ENCODE data around the gene PLEKHD1.
"Not testable (repeated sequence)": the region's sequence is repeated elsewhere in the genome, so short reads cannot be mapped to it uniquely, and the experiment has no call there.

Gene PLEKHD1

DNA sequence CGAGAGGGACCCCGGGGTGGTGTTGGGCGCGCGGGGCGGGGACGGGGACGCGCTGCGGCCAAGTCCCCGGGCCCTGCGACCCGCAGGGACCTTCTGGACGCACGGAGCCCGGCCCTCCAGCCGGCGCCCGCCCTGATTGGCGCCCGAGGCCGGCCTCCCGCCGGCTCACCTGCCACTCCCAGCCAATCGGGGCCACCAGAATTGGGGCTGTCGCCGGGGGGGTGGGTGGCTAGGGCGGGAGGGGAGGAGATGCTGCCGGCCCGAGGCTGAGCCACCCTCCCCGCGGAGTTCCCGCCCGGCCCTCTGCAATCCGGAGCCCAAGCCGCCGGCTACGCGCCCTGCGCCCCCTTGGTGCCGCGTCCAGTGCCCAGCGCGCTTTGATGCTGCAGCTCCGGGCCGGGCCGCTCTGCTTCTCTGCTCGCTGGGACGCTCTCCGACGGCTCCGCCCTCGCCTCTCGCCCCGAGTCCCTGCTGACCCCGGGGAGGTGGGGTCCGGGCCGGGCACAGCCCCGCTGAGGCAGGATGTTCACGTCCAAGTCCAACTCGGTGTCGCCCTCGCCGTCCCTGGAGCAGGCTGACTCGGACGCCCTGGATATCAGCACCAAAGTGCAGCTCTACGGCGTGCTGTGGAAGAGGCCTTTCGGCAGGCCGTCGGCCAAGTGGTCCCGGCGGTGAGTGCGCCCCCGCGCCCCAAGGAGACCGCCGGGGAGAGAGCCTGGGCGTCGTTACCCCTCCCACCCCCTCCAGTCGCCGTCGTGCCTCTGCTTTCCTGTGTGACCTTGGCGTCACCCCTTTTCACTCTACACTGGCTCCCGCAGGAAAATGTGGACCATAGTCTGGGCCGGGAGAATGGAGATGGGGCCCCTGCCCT, at the start of gene PLEKHD1:
Gene PLEKHD1, plus strand, starts transcription at position 285 of the 871 bp plus-strand sequence. Its CDS starts 238 bp downstream, at position 523.
- DNase-seq: peak; percentile 26

DNA sequence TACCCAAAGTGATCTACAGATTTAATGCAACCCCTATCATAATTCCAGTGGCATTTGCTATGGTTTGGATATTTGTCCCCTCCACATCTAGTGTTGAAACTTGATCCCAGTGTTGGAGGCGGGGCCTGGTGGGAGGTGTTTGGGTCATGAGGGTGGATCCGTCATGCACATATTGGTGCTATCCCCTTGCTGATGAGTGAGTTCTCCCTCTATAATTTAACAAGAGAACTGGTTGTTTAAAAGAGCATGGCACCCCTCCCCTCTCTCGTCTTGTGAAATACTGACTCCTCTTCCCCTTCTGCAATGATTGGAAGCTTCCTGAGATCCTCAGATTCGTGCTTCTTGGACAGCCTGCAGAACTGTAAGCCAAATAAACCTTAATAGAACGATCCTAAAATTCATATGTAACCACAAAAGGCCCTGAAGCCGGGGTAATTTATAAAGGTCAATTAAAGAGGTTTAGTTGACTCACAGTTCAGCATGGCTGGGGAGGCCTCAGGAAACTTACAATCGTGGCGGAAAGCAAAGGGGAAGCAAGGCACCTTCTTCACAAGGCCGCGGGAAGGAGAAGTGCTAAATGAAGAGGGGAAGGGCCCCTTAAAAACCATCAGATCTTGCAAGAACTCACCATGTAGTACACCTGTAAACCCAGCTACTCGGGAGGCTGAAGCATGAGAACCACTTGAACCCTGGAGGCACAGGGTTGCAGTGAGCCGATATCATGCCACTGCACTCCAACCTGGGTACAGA, 44.8 kb upstream of the PLEKHD1 start:
- no peak for DNase-seq

DNA sequence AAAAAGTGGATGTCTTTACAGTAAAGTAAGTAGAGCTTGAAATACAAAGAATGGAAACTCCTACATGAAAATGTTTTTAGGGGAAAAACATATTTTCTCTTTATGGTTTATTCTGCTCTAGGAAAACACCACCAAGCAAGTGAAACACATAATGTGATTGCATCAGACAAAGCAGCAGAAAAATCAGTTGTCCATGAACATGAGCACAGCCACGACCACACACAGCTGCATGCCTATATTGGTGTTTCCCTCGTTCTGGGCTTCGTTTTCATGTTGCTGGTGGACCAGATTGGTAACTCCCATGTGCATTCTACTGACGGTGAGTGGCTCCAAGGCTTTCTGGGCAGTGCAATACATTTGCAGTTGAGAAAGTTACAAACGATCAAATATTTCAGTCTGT, 42.6 kb upstream of the PLEKHD1 start:
- no peak for DNase-seq

DNA sequence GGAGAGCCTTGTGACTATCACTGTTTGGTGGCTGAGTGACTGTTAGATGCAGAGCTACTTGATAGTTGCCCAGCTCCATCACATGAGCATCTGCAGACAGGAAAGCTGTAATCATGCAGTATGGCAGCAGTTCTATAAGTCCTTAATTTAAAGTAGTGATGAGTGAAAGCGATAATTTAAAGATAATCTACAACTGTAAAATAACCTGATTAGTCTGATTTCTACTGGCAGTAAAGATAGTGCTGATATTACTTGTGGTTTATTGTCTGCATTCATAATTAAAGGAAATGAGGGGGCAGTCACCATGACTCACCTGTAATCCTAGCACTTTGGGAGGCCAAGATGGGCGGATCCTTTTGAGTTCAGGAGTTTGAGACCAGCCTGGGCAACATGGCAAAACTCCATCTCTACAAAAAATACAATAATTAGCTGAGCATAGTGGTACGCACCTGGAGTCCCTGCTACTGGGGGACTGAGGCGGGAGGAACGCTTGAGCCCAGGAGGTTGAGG, 41.2 kb upstream of the PLEKHD1 start:
- no peak for DNase-seq

DNA sequence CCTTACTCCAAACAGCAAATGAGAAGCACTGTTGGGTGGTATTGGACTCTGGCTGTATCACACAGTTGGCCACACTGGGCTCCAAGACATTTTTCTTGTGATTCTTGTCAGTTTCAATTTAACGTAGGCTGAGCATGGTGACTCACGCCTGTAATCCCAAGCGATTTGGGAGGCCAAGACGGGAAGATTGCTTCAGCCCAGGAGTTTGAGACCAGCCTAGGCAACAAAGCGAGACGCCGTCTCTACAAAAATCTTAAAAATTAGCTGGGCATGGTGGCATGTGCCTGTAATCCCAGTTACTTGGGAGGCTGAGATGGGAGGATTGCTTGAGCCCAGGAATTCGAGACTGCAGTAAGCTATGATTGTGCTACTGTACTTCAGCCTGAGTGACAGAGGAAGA, 35.3 kb upstream of the PLEKHD1 start:
- DNase-seq: no peak

GRCh38 chr14:69451941-69452340, 32.6 kb upstream of the PLEKHD1 start:
- no peak for DNase-seq

- DNase-seq: no peak
Observed at GRCh38 chr14:69458350-69458749, 26.2 kb upstream of the PLEKHD1 start.

DNA sequence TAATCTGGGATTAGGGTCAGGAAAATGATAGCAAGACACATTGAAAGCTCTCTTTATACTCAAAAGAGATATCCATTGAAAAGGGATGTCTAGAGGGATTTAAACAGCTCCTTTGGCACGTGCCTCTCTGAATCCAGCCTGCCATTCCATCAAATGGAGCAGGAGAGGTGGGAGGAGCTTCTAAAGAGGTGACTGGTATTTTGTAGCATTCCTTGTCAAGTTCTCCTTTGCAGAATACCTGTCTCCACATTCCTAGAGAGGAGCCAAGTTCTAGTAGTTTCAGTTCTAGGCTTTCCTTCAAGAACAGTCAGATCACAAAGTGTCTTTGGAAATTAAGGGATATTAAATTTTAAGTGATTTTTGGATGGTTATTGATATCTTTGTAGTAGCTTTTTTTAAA, 25.4 kb upstream of the PLEKHD1 start:
- DNase-seq: no peak

DNA sequence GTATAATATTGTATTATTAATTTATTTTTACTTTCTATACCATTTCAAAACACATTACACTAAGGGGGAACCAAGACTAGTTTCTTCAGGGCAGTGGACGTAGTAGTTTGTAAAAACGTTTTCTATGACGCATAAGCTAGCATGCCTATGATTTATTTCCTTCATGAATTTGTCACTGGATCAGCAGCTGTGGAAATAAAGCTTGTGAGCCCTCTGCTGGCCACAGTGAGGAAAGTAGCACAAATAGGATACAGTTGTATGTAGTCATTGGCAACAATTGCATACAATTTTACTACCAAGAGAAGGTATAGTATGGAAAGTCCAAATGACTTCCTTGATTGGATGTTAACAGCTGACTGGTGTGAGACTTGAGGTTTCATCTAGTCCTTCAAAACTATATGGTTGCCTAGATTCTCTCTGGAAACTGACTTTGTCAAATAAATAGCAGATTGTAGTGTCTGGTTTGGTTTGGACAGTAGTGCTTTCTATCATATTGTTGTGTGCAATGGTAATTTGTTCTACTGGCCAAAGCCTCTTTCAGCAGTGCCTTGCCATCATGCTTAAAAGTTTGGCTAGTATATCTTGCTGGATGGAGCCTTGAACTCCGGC, 24.3 kb upstream of the PLEKHD1 start:
- DNase-seq: peak; percentile 64

GRCh38 chr14:69464379-69464778, 20.1 kb upstream of the PLEKHD1 start:
- no peak for DNase-seq

GRCh38 chr14:69464829-69465228, 19.7 kb upstream of the PLEKHD1 start:
- DNase-seq: no peak

GRCh38 chr14:69468949-69469348, 15.6 kb upstream of the PLEKHD1 start:
- DNase-seq: no peak

GRCh38 chr14:69471436-69471835, 13.1 kb upstream of the PLEKHD1 start:
- no peak for DNase-seq

DNA sequence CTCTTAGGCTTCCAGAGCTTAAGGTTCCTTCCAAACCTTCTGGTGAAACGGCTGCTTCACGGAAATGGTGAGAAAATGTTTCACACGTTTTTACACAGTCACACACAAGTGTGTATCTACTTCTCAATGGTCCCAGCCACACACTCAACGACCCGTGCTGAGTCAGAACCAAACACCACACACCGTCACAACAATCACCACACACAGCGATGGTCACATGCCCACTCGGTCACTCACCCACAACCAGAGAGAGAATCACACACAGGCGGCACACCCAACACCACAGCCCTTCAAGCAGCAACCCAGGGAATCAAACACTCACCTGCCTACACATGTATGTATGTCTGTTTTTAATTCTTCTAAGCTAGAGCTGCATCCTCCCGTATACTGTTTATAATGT, 12.6 kb upstream of the PLEKHD1 start:
- DNase-seq: no peak

- no peak for DNase-seq
Observed at GRCh38 chr14:69473260-69473659, 11.3 kb upstream of the PLEKHD1 start.

GRCh38 chr14:69473946-69474345, 10.6 kb upstream of the PLEKHD1 start:
- no peak for DNase-seq

DNA sequence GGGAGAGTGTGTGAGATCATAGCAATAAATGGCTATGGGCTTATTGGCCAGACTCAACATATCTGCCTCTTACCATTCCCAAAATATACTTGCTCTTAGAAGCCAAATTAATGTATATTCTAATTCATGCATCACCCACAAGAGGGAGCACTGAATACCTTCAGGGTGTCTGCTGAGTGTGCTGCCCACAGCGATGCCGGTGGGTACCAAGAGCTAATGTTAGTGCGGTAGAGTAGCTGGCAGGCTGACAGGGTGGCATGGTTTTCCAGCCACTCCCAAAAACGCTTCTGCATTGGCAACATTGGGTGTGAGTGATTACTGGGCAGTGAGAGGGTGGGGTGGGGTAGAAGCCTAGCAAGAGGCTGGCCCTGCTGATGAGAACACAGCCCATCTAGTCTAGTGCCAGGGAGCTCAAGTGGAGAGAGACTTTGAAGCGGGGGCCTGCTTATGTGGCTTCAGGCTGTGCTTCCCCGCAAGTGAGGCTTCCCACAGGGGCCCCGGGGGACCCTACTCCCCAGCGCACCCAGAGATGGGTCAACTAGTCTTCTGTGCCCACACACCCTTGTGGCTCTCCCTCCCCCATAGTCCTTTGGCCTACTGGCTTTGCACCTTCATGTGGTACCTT, 9.2 kb upstream of the PLEKHD1 start:
- no peak for DNase-seq

DNA sequence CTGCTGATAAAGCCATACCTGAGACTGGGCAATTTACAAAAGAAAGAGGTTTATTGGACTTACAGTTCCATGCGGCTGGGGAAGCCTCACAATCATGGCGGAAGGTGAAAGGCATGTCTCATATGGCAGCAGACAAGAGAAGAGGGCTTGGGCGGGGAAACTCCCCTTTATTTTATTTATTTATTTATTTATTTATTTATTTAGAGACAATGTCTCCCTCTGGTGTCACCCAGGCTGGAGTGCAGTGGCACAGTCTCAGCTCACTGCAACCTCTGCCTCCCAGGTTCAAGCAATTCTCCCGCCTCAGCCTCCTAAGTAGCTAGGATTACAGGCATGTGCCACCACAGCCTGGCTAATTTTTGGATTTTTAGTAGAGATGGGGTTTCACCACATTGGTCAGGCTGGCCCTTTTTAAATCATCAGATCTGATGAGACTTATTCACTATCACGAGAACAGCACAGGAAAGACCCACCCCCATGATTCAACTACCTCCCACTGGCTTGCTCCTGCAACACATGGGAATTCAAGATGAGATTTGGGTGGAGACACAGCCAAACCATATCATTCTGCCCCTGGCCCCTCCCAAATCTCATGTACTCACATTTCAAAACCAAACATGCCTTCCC, 7.6 kb upstream of the PLEKHD1 start:
- not testable (repeated sequence) for DNase-seq

GRCh38 chr14:69478055-69478454, 6.5 kb upstream of the PLEKHD1 start:
- not testable (repeated sequence) for DNase-seq

GRCh38 chr14:69479696-69480095, 4.8 kb upstream of the PLEKHD1 start:
- no peak for DNase-seq

DNA sequence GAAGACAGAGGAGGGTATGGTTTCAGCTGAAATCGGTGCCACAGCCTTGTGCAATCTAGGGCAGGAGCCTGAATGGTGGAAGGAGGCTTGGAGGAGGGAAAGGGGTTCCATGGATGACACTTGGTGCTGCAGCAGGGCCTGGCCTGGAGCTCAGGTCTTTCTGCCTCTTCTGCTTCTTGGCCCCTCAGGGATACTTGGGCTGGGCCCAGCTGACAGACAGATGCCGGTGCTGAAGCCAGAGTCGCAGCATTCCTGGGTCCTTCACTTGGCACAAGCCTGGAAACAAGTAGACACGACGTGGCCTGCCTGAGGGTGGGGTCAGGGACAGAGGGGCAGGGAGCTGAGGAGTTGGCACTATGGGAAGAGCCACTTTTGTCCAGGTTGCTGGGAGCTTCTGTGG, 4.4 kb upstream of the PLEKHD1 start:
- no peak for DNase-seq

DNA sequence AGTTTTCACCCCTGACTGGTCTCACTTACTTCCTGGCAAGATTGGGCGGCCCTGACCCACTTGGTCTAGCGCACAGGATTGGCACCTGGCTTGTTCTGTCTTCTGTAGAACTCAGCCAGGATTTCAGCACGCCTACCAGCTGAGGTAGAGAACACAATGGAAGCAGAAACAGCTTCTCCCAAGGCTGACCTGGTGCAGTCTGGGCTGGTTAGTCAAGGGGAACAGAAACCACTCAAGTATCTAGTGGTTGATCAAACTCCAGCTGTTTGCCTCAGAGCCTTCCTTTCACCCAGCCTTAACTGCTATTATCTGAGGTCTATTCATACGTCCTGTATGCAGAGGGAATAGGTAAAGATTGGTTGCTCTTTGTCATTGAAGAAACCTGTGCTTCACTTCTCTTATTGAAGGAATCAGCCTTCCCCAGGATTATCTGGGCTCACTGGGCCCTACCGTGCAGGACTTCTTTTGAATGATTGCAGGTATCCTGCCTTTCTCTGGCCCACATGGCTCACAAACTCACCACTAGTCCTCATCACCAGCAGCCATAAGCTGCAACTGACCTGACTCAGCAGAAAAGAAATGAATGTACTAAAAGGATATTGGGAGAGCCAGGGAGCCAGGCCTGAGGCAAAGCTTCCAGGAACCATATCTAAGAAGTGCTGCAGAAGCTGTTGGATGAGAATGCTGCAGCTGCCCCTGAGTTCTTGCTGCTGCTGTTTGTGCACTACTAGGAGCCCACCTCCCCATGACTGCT, 2.5 kb upstream of the PLEKHD1 start:
- DNase-seq: no peak
